GM12878 (cell line): ENCODE data around the gene LHX2. TPM values are rescaled to one million over a fixed set of nuclear protein-coding genes. Genes with fewer than 3 reads are reported as not detected.

Source experiments
- ATF7 ChIP-seq: fragments of 450-650 bp; IDR thresholded peaks from 2 replicates; pipeline ENCODE4 v1.6.1; 2016; ENCODE audit warnings: low read depth, mild to moderate bottlenecking
- CBX5 ChIP-seq: sonication (generic); IDR thresholded peaks from 2 replicates; pipeline ENCODE4 v1.6.1; 2016; ENCODE audit warnings: low read depth, moderate library complexity, mild to moderate bottlenecking, inconsistent platforms
- E2F8 ChIP-seq: fragments of 450-650 bp; IDR thresholded peaks from 2 replicates; pipeline ENCODE4 v1.6.1; 2018; ENCODE audit warnings: mild to moderate bottlenecking, low read depth, moderate library complexity; ENCODE audit not compliant: partially characterized antibody
- ETV6 ChIP-seq, 2 experiments: fragments of 450-650 bp in 1 of 2; IDR thresholded peaks in 1 of 2; conservative IDR thresholded peaks in 1 of 2; 2 replicates each; pipeline ENCODE4 v1.6.1; 2014; ENCODE audit warnings: antibody characterized with exemption in 1 of 2, borderline replicate concordance in 1 of 2, low read depth in 1 of 2, mild to moderate bottlenecking in 1 of 2, moderate library complexity in 1 of 2
- GATAD2B ChIP-seq: fragments of 450-650 bp; conservative IDR thresholded peaks from 2 replicates; pipeline ENCODE4 v1.6.1; 2017; ENCODE audit warnings: low read depth, mild to moderate bottlenecking, moderate library complexity
- LARP7 ChIP-seq: fragments of 450-650 bp; IDR thresholded peaks from 2 replicates; pipeline ENCODE4 v1.6.1; 2017; ENCODE audit warnings: mild to moderate bottlenecking
- MTA2 ChIP-seq: fragments of 450-650 bp; IDR thresholded peaks from 2 replicates; pipeline ENCODE4 v1.6.1; 2016; ENCODE audit warnings: low read depth, mild to moderate bottlenecking, moderate library complexity
- NFXL1 ChIP-seq: fragments of 450-650 bp; IDR thresholded peaks from 2 replicates; pipeline ENCODE4 v1.6.1; 2017; ENCODE audit warnings: antibody characterized with exemption, mild to moderate bottlenecking, borderline replicate concordance
- NFYB ChIP-seq: IDR thresholded peaks from 2 replicates; pipeline ENCODE4 v1.6.1; 2011; ENCODE audit warnings: low read depth, mild to moderate bottlenecking, low read length, improper control_type of control experiment, moderate library complexity; ENCODE audit not compliant: insufficient read depth
- NKRF ChIP-seq: fragments of 450-650 bp; conservative IDR thresholded peaks from 2 replicates; pipeline ENCODE4 v1.6.1; 2017; ENCODE audit warnings: mild to moderate bottlenecking, moderate library complexity
- NR2F1 ChIP-seq: fragments of 450-650 bp; conservative IDR thresholded peaks from 2 replicates; pipeline ENCODE4 v1.6.1; 2017; ENCODE audit warnings: mild to moderate bottlenecking
- NRF1 ChIP-seq: conservative IDR thresholded peaks from 2 replicates; pipeline ENCODE4 v1.6.1; 2011; ENCODE audit warnings: mild to moderate bottlenecking, low read depth, low read length, improper control_type of control experiment
- PAX5 ChIP-seq: IDR thresholded peaks from 2 replicates; pipeline ENCODE4 v1.6.1; 2011; ENCODE audit warnings: low read depth, low read length, borderline replicate concordance
- RFX5 ChIP-seq: IDR thresholded peaks from 2 replicates; pipeline ENCODE4 v1.6.1; 2011; ENCODE audit warnings: low read depth, low read length, improper control_type of control experiment
- SIN3A ChIP-seq: IDR thresholded peaks from 2 replicates; pipeline ENCODE4 v1.6.1; 2012; ENCODE audit warnings: low read depth, low read length, improper control_type of control experiment
- SMAD5 ChIP-seq: IDR thresholded peaks from 2 replicates; pipeline ENCODE4 v1.6.1; 2016; ENCODE audit warnings: antibody characterized with exemption, low read depth
- SMARCA5 ChIP-seq: fragments of 450-650 bp; IDR thresholded peaks from 2 replicates; pipeline ENCODE4 v1.6.1; 2017; ENCODE audit warnings: mild to moderate bottlenecking
- USF1 ChIP-seq: IDR thresholded peaks from 2 replicates; pipeline ENCODE4 v1.6.1; 2011; ENCODE audit warnings: borderline replicate concordance, low read depth, mild to moderate bottlenecking, moderate library complexity, mixed read lengths, low read length; ENCODE audit not compliant: insufficient read depth; ENCODE audit errors: extremely low read length
- YBX1 ChIP-seq: fragments of 450-650 bp; IDR thresholded peaks from 2 replicates; pipeline ENCODE4 v1.6.1; 2016; ENCODE audit warnings: antibody characterized with exemption
- ZBTB40 ChIP-seq: fragments of 450-650 bp; IDR thresholded peaks from 2 replicates; pipeline ENCODE4 v1.6.1; 2016; ENCODE audit warnings: mild to moderate bottlenecking, moderate library complexity, borderline replicate concordance
- polyA plus RNA-seq, 11 experiments: library from polyadenylated mRNA; depleted of rRNA in 4 of 11; unstranded in 6 of 11; stranded (reverse) in 5 of 11; fragments of >200 nt; fragmentation: Nextera tagmentation in 4 of 11; fragmentation: Illumina TruSeq in 1 of 11; extraction: Ambion mirVana in 4 of 11; extraction: Trizol in 1 of 11; gene quantifications; 1 replicate in 1 of 11; 2 replicates in 10 of 11; pipeline versions ENCODE4 v1.2.1 to v1.2.3, GENCODE V29; 2011 to 2016; ENCODE audit warnings: inconsistent platforms in 2 of 11, missing spikeins in 2 of 11, low read depth in 1 of 11
- total RNA-seq, 4 experiments: library from RNA; depleted of rRNA in 3 of 4; stranded (reverse); fragments of >200 nt in 3 of 4; fragmentation: Illumina TruSeq in 1 of 4; extraction: Trizol in 1 of 4; gene quantifications; 2 replicates each; pipeline versions ENCODE4 v1.2.1 to v1.2.3, GENCODE V29; 2013 to 2021

LHX2 gene
- total and polyA plus RNA-seq, 10 of the 15 experiments (the other 5 are each of a cell fraction or from before 2014, with no cell fraction given): 0.82 to 69.8 (median 5.3) TPM

GRCh38 chr9:124006448-124007361 lies 4.9 kb upstream of the LHX2 start (continued):
- no peak for TF ChIP-seq NRF1
- TF ChIP-seq NFYB: no peak
- no peak for TF ChIP-seq SMAD5
- no peak for TF ChIP-seq E2F8
- TF ChIP-seq PAX5: no peak
- TF ChIP-seq ATF7: 0 out of 2 replicates have a peak, but pooled peaks have one; percentile 15
- peak; percentile 33; the same call in 1 of the 2 replicates for TF ChIP-seq MTA2
- no peak for TF ChIP-seq LARP7
- no peak for TF ChIP-seq SIN3A
- no peak for TF ChIP-seq ZBTB40
- TF ChIP-seq NFXL1: no peak
- TF ChIP-seq USF1: no peak
- no peak for TF ChIP-seq CBX5
- TF ChIP-seq SMARCA5: no peak
- no peak for TF ChIP-seq YBX1
- no peak for TF ChIP-seq NR2F1
- 0 out of 2 replicates have a peak, but pooled peaks have one; percentile 27 for TF ChIP-seq NKRF
- TF ChIP-seq GATAD2B: no peak
- TF ChIP-seq RFX5: no peak
- TF ChIP-seq ETV6 (conservative IDR thresholded peaks at IDR 0.05 in 1 of 2, IDR thresholded peaks at IDR 0.05 in 1 of 2; ENCODE audit: borderline replicate concordance in 1 of 2, low read depth in 1 of 2): no peak
